H1 (cell line): ENCODE data around the gene FGR. TPM values are rescaled to one million over a fixed set of nuclear protein-coding genes. Genes with fewer than 3 reads are reported as not detected.

ENCODE experiments used
- CBX5 ChIP-seq: fragments of 300-800, 300-1000 bp; sonication (generic); IDR thresholded peaks from 2 replicates; pipeline ENCODE4 v1.7.1; 2016; ENCODE audit warnings: antibody characterized with exemption, low read length, low read depth
- JUND ChIP-seq: IDR thresholded peaks from 2 replicates; pipeline ENCODE4 v1.6.1; 2011; ENCODE audit warnings: mild to moderate bottlenecking, improper control_type of control experiment, low read length
- KDM1A ChIP-seq: fragments of 200-600, 300-600 bp; sonication (generic); IDR thresholded peaks from 2 replicates; pipeline ENCODE4 v1.7.1; 2016; ENCODE audit warnings: mild to moderate bottlenecking, low read length, borderline replicate concordance
- MAFK ChIP-seq: IDR thresholded peaks from 2 replicates; pipeline ENCODE4 v1.6.1; 2012; ENCODE audit warnings: low read depth, mild to moderate bottlenecking, improper control_type of control experiment, low read length
- RAD21 ChIP-seq, 2 experiments: IDR thresholded peaks in 1 of 2; conservative IDR thresholded peaks in 1 of 2; 2 replicates each; pipeline ENCODE4 v1.6.1; 2011; ENCODE audit warnings: low read depth in 2 of 2, low read length in 2 of 2, improper control_type of control experiment in 1 of 2, inconsistent platforms in 1 of 2, mild to moderate bottlenecking in 1 of 2, moderate library complexity in 1 of 2
- RBBP5 ChIP-seq: IDR thresholded peaks from 2 replicates; pipeline ENCODE4 v1.7.1; 2012; ENCODE audit warnings: low read depth, mild to moderate bottlenecking, inconsistent platforms, low read length, moderate library complexity, borderline replicate concordance
- polyA plus RNA-seq, 7 experiments: library from polyadenylated mRNA; depleted of rRNA in 3 of 7; stranded (reverse) in 5 of 7; unstranded in 2 of 7; fragments of >200 nt in 5 of 7; fragments of 200-250 nt in 2 of 7; gene quantifications; 1 replicate in 5 of 7; 2 replicates in 1 of 7; 4 replicates in 1 of 7; pipeline versions ENCODE4 v1.2.1 to v1.2.3, GENCODE V29; 2011 to 2013; ENCODE audit warnings: missing spikeins in 2 of 7, mixed read lengths in 2 of 7
- total RNA-seq: library from RNA; stranded (reverse); fragmentation: NEBNext Ultra II Directional; extraction: Animal tissue kit (Norgen Biotek cat#: 25700); gene quantifications from 2 replicates; pipeline ENCODE4 v1.2.1, GENCODE V29; 2021

The FGR gene
- total and polyA plus RNA-seq, 2 of the 8 experiments (the other 6 are each of a cell fraction or from before 2014, with no cell fraction given): 0.22 to 0.95 TPM

DNA sequence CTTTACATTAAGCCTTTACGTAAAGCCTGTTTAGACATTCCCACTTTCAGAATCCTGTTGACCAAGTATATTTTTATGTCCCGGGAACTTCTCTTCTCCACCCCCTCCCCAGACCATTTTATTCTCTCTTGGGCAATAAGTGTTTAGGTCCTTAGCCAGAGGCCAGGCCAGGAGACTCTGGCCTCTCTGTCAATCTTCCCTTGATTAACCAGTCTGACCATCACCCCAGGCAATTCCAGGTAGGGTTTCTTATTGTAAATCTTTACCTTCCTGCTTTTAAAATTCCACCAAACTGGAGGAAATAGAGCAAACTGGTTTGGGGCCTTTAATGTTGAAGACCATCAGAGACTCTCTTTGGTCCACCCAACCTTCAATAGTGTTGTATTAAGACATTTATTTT, 49.2 kb upstream of the FGR start (continued):
- TF ChIP-seq KDM1A: no peak
- TF ChIP-seq JUND: no peak
- no peak for TF ChIP-seq MAFK
- TF ChIP-seq CBX5: no peak
- no peak for TF ChIP-seq RAD21 (IDR thresholded peaks at IDR 0.05 in 1 of 2, conservative IDR thresholded peaks at IDR 0.05 in 1 of 2; ENCODE audit: low read depth in 2 of 2, low read length in 2 of 2)
- no peak for TF ChIP-seq RBBP5
